OCI-LY1 (cell line): ENCODE measurements around the gene VEPH1.

ENCODE experiments used
- H2AFZ ChIP-seq: fragments of 200-600 bp; sonication (generic), shearing (Covaris generic); 2 replicates; pipeline ENCODE4 v1.6.0; 2014; ENCODE audit warnings: antibody characterized with exemption, mild to moderate bottlenecking, low read length
- H3F3A ChIP-seq: fragments of 200-600 bp; sonication (generic), shearing (Covaris generic); 2 replicates; pipeline ENCODE4 v1.6.0; 2014; ENCODE audit warnings: mild to moderate bottlenecking, antibody characterized with exemption, low read length, moderate library complexity; ENCODE audit not compliant: insufficient read depth
- H3K27ac ChIP-seq: fragments of 200-600 bp; sonication (generic); 2 replicates; pipeline ENCODE4 v1.5.1; 2014; ENCODE audit warnings: low read length, mixed run types, mild to moderate bottlenecking, low read depth; ENCODE audit not compliant: poor library complexity, severe bottlenecking
- H3K27me3 ChIP-seq: fragments of 200-600 bp; sonication (generic); 2 replicates; pipeline ENCODE4 v1.6.0; 2014; ENCODE audit warnings: antibody characterized with exemption, mild to moderate bottlenecking, low read length, moderate library complexity; ENCODE audit not compliant: insufficient read depth
- H3K36me3 ChIP-seq: fragments of 200-600 bp; sonication (generic); 2 replicates; pipeline ENCODE4 v1.6.1; 2014; ENCODE audit warnings: mild to moderate bottlenecking, antibody characterized with exemption, low read length, moderate library complexity, mixed read lengths; ENCODE audit not compliant: insufficient read depth
- H3K4me1 ChIP-seq: fragments of 200-600 bp; sonication (generic); 2 replicates; pipeline ENCODE4 v1.5.1; 2014; ENCODE audit warnings: mild to moderate bottlenecking, low read length, moderate library complexity; ENCODE audit not compliant: insufficient read depth, severe bottlenecking
- H3K4me2 ChIP-seq: fragments of 200-600 bp; sonication (generic), shearing (Covaris generic); 2 replicates; pipeline ENCODE4 v1.6.1; 2014; ENCODE audit warnings: low read length
- H3K4me3 ChIP-seq: fragments of 200-600 bp; sonication (generic); 2 replicates; pipeline ENCODE4 v1.5.1; 2014; ENCODE audit warnings: low read length, low read depth, mild to moderate bottlenecking, mixed read lengths; ENCODE audit not compliant: poor library complexity, severe bottlenecking
- H3K79me2 ChIP-seq: fragments of 200-600 bp; shearing (Covaris generic); 2 replicates; pipeline ENCODE4 v1.6.1; 2016; ENCODE audit warnings: mixed run types, low read length, mixed read lengths; ENCODE audit not compliant: insufficient read depth
- H3K9ac ChIP-seq: fragments of 200-600 bp; sonication (generic), shearing (Covaris generic); 2 replicates; pipeline ENCODE4 v1.6.1; 2014; ENCODE audit warnings: mild to moderate bottlenecking, low read length, mixed read lengths
- H3K9me2 ChIP-seq: fragments of 200-600 bp; sonication (generic), shearing (Covaris generic); 2 replicates; pipeline ENCODE4 v1.6.1; 2014; ENCODE audit warnings: low read depth, mild to moderate bottlenecking, low read length, mixed read lengths
- H3K9me3 ChIP-seq: fragments of 200-600 bp; shearing (Covaris generic); 2 replicates; pipeline ENCODE4 v1.6.1; 2014; ENCODE audit warnings: low read length, mixed read lengths
- H4K20me1 ChIP-seq: fragments of 200-600 bp; sonication (generic), shearing (Covaris generic); 2 replicates; pipeline ENCODE4 v1.6.0; 2016; ENCODE audit warnings: mild to moderate bottlenecking, low read length; ENCODE audit not compliant: insufficient read depth
- CTCF ChIP-seq: fragments of 200-600 bp; sonication (generic), shearing (Covaris generic); IDR thresholded peaks from 2 replicates; pipeline ENCODE4 v1.5.1; 2017; ENCODE audit warnings: mild to moderate bottlenecking, antibody characterized with exemption, low read length, moderate library complexity, mixed read lengths
- EZH2 ChIP-seq: fragments of 200-600 bp; sonication (generic), shearing (Covaris generic); IDR thresholded peaks from 2 replicates; pipeline ENCODE4 v1.8.0; 2017; ENCODE audit warnings: borderline replicate concordance, mixed run types, mild to moderate bottlenecking, antibody characterized with exemption, low read length, moderate library complexity, mixed read lengths

VEPH1 gene

GRCh38 chr3:157225001-157225400, 278.2 kb downstream of the VEPH1 start:
- Histone ChIP-seq H3K9me3 (no peaks in the 10 kb centered on the region), H3K79me2 (no peaks in the 10 kb centered on the region), H2AFZ (no peak overlapping the region), H3F3A (no peaks in the 10 kb centered on the region), H3K27me3 (no peaks in the 10 kb centered on the region), H3K36me3 (no peaks in the 10 kb centered on the region), H3K27ac (no peak overlapping the region), H3K9me2 (no peaks in the 10 kb centered on the region), H3K9ac (no peak overlapping the region), H3K4me3 (no peak overlapping the region), H3K4me2 (no peak overlapping the region), H4K20me1 (no peaks in the 10 kb centered on the region), H3K4me1 (no peaks in the 10 kb centered on the region)
- no peak for TF ChIP-seq EZH2
- TF ChIP-seq CTCF = no peak

GRCh38 chr3:157220883-157221282, 282.3 kb downstream of the VEPH1 start:
- Histone ChIP-seq H3K36me3 (no peaks in the 10 kb centered on the region), H3K4me2 (no peak overlapping the region), H2AFZ (no peak overlapping the region)

GRCh38 chr3:157220211-157220610, 283.0 kb downstream of the VEPH1 start:
- Histone ChIP-seq H3K79me2 (no peaks in the 10 kb centered on the region), H3K9me2 (no peaks in the 10 kb centered on the region), H3F3A (no peaks in the 10 kb centered on the region), H3K27ac (no peak overlapping the region), H3K4me2 (no peak overlapping the region), H3K27me3 (no peaks in the 10 kb centered on the region), H4K20me1 (no peaks in the 10 kb centered on the region), H3K9ac (no peak overlapping the region), H3K9me3 (no peaks in the 10 kb centered on the region), H3K4me3 (no peak overlapping the region), H3K4me1 (no peaks in the 10 kb centered on the region), H3K36me3 (no peaks in the 10 kb centered on the region), H2AFZ (no peak overlapping the region)
- no peak for TF ChIP-seq EZH2
- no peak for TF ChIP-seq CTCF

More at GRCh38 chr3:157220883-157221282, 282.3 kb downstream of the VEPH1 start:
- TF ChIP-seq EZH2 (no peak), CTCF (no peak)
- no peak overlapping the region for H3K4me3 ChIP-seq
- no peaks in the 10 kb centered on the region for H4K20me1 ChIP-seq
- H3F3A ChIP-seq = no peaks in the 10 kb centered on the region
- no peaks in the 10 kb centered on the region for H3K4me1 ChIP-seq
- no peak overlapping the region for H3K27ac ChIP-seq
- no peaks in the 10 kb centered on the region for H3K27me3 ChIP-seq
- H3K9me2 ChIP-seq = no peaks in the 10 kb centered on the region
- no peak overlapping the region for H3K9ac ChIP-seq
- no peaks in the 10 kb centered on the region for H3K9me3 ChIP-seq
- no peaks in the 10 kb centered on the region for H3K79me2 ChIP-seq
